Endothelial cell of umbilical vein (primary cell): ENCODE measurements around the gene LHX1. TPM values are rescaled to one million over a fixed set of nuclear protein-coding genes. Genes with fewer than 3 reads are reported as not detected.

Source experiments
- BruUV-seq: library from RNA; stranded (reverse); fragments of 400-500 nt; replicated peaks from 2 replicates; lab custom pipeline; 2021; lab: Mats Ljungman, UMichigan
- CTCF ChIA-PET: fragments of 300-600, 350-600 bp; sonication (Branson Sonifier 250); formaldehyde crosslinking; loops from one replicate; lab custom pipeline; 2021; ENCODE audit warnings: antibody characterized with exemption, inconsistent platforms; lab: Charles Lee
- POLR2A ChIA-PET: fragments of 300-600, 350-600 bp; sonication (Branson Sonifier 250); formaldehyde crosslinking; loops from one replicate; lab custom pipeline; 2021; ENCODE audit warnings: antibody characterized with exemption, inconsistent platforms; lab: Charles Lee
- DNase-seq: peaks from one replicate; pipeline ENCODE4 v3.0.0-alpha.2; 2011; ENCODE audit warnings: low read depth, low spot score
- FAIRE-seq: peaks from 2 replicates; lab custom pipeline; 2011; peaks lifted over from hg19 to GRCh38; lab: Jason Lieb, UNC
- H2AFZ ChIP-seq: 2 replicates; pipeline ENCODE4 v1.6.0; 2012; ENCODE audit warnings: low read depth, low read length, control low read depth, inconsistent platforms
- H3K27ac ChIP-seq: 2 replicates; pipeline ENCODE4 v1.5.1; 2011; ENCODE audit warnings: low read depth, mild to moderate bottlenecking, control low read depth, low read length, moderate library complexity; ENCODE audit not compliant: insufficient read depth
- H3K27me3 ChIP-seq, 2 experiments: 2 replicates each; pipeline versions ENCODE4 v1.6.0 to v1.6.1; 2011; ENCODE audit warnings: low read length in 2 of 2, mixed read lengths in 1 of 2; ENCODE audit not compliant: control insufficient read depth in 2 of 2, insufficient read depth in 2 of 2
- H3K36me3 ChIP-seq, 2 experiments: 2 replicates in 1 of 2; 3 replicates in 1 of 2; pipeline ENCODE4 v1.5.1; 2011; ENCODE audit warnings: low read length in 2 of 2, mild to moderate bottlenecking in 1 of 2, moderate library complexity in 1 of 2; ENCODE audit not compliant: control insufficient read depth in 2 of 2, insufficient read depth in 2 of 2; ENCODE audit errors: extremely low read depth in 1 of 2
- H3K4me1 ChIP-seq: 3 replicates; pipeline ENCODE4 v1.5.1; 2011; ENCODE audit warnings: mild to moderate bottlenecking, low read length; ENCODE audit not compliant: control insufficient read depth, insufficient read depth; ENCODE audit errors: extremely low read depth
- H3K4me2 ChIP-seq: 2 replicates; pipeline ENCODE4 v1.6.1; 2011; ENCODE audit warnings: low read length, control low read depth, mixed read lengths; ENCODE audit not compliant: insufficient read depth
- H3K4me3 ChIP-seq, 3 experiments: fragments of 200-600 bp in 1 of 3; sonication (generic), shearing (Covaris generic) in 1 of 3; replicated peaks in 1 of 3; 2 replicates each; pipeline ENCODE4 v1.5.1; 2011 to 2016; ENCODE audit warnings: control low read depth in 3 of 3, low read length in 3 of 3, mild to moderate bottlenecking in 2 of 3, inconsistent platforms in 1 of 3, low read depth in 1 of 3, moderate library complexity in 1 of 3; ENCODE audit not compliant: insufficient read depth in 1 of 3
- H3K79me2 ChIP-seq: 2 replicates; pipeline ENCODE4 v1.6.0; 2012; ENCODE audit warnings: low read length, inconsistent platforms; ENCODE audit not compliant: control insufficient read depth, insufficient read depth
- H3K9ac ChIP-seq: replicated peaks from 2 replicates; pipeline ENCODE3; 2011; ENCODE audit warnings: low read length, control low read depth; ENCODE audit not compliant: insufficient read depth; ENCODE audit errors: extremely low read depth
- H3K9me1 ChIP-seq: replicated peaks from 3 replicates; pipeline ENCODE4 v1.6.0; 2011; ENCODE audit warnings: mild to moderate bottlenecking, low read length; ENCODE audit not compliant: control insufficient read depth, insufficient read depth; ENCODE audit errors: extremely low read depth
- H3K9me3 ChIP-seq: replicated peaks from 2 replicates; pipeline ENCODE4 v1.5.1; 2012; ENCODE audit warnings: low read length, inconsistent platforms; ENCODE audit not compliant: control insufficient read depth, insufficient read depth
- H4K20me1 ChIP-seq: replicated peaks from 2 replicates; pipeline ENCODE3; 2011; ENCODE audit warnings: mild to moderate bottlenecking, low read length; ENCODE audit not compliant: control insufficient read depth, insufficient read depth; ENCODE audit errors: extremely low read depth
- CTCF ChIP-seq, 2 donors: IDR thresholded peaks; 1 replicate in 1 of 2; 2 replicates in 1 of 2; pipeline ENCODE4 v1.5.1; 2011; ENCODE audit warnings: low read length in 2 of 2, mild to moderate bottlenecking in 2 of 2, moderate library complexity in 2 of 2, control low read depth in 1 of 2, inconsistent platforms in 1 of 2, low read depth in 1 of 2; ENCODE audit not compliant: insufficient read depth in 1 of 2; ENCODE audit errors: extremely low read depth in 1 of 2
- EZH2 ChIP-seq: IDR thresholded peaks from 2 replicates; pipeline ENCODE4 v1.6.1; 2012; ENCODE audit warnings: borderline replicate concordance, low read depth, mild to moderate bottlenecking, moderate library complexity, low read length, inconsistent platforms; ENCODE audit not compliant: severe bottlenecking
- FOS ChIP-seq: IDR thresholded peaks from 2 replicates; pipeline ENCODE4 v1.6.1; 2011; ENCODE audit warnings: mild to moderate bottlenecking, low read length, moderate library complexity, borderline replicate concordance; ENCODE audit not compliant: insufficient read depth
- GATA2 ChIP-seq: IDR thresholded peaks from 2 replicates; pipeline ENCODE4 v1.7.0; 2011; ENCODE audit warnings: low read depth, mild to moderate bottlenecking, moderate library complexity, mixed read lengths, low read length; ENCODE audit not compliant: insufficient read length, insufficient read depth
- JUN ChIP-seq: IDR thresholded peaks from 2 replicates; pipeline ENCODE4 v1.6.1; 2011; ENCODE audit warnings: borderline replicate concordance, low read depth; ENCODE audit not compliant: insufficient read length, insufficient read depth
- MAX ChIP-seq: IDR thresholded peaks from 2 replicates; pipeline ENCODE4 v1.6.1; 2011; ENCODE audit not compliant: insufficient read depth, insufficient read length
- MYC ChIP-seq: IDR thresholded peaks from one replicate; pipeline ENCODE4 v1.6.1; 2011; ENCODE audit warnings: mild to moderate bottlenecking, low read depth, low read length
- POLR2A ChIP-seq: IDR thresholded peaks from 2 replicates; pipeline ENCODE4 v1.6.1; 2012; ENCODE audit warnings: low read depth, mild to moderate bottlenecking, control low read depth, low read length
- POLR2AphosphoS5 ChIP-seq: IDR thresholded peaks from 2 replicates; pipeline ENCODE4 v1.6.1; 2012; ENCODE audit warnings: low read depth, mild to moderate bottlenecking, control low read depth, low read length, moderate library complexity; ENCODE audit not compliant: insufficient read depth
- dilution Hi-C: fragments of 300-500 bp; cut with MboI; formaldehyde crosslinking; loops from one replicate; pipeline ENCODE4 v1.15.0; 2019; ENCODE audit warnings: low sequenced_read_pairs; ENCODE audit not compliant: extremely low pct_ligation_motif_present
- intact Hi-C: fragments of 100-400 bp; cut with micrococcal nuclease; formaldehyde crosslinking; loops from one replicate; pipeline ENCODE4 v1.10.0; 2022
- polyA plus RNA-seq, 4 experiments: library from polyadenylated mRNA; depleted of rRNA in 3 of 4; stranded (reverse) in 3 of 4; unstranded in 1 of 4; fragments of >200 nt; gene quantifications; 2 replicates each; pipeline versions ENCODE4 v1.2.1 to v1.2.3, GENCODE V29; 2011 to 2012; ENCODE audit warnings: missing spikeins in 1 of 4
- total RNA-seq: library from RNA; stranded (reverse); gene quantifications from 2 replicates; pipeline ENCODE4 v1.2.3, GENCODE V29; 2021

The LHX1 gene
- total and polyA plus RNA-seq, 2 donors (not counting 3 experiments of a cell fraction or from before 2014, with no cell fraction given) = not detected

- Histone ChIP-seq H3K36me3 (no peaks in the 10 kb centered on the region), H2AFZ (no peak overlapping the region), H3K4me1 (peaks cover 29% of the 10 kb centered on the region), H3K79me2 (peaks cover 3% of the 10 kb centered on the region), H3K4me2 (peak overlapping the region; percentile 72), H3K27me3 (no peaks in the 10 kb centered on the region), H4K20me1 (no peaks in the 10 kb centered on the region), H3K27ac (peak overlapping the region; percentile 25), H3K4me3 (no peak overlapping the region), H3K9ac (peak overlapping the region; percentile 39), H3K9me1 (no peaks in the 10 kb centered on the region), H3K9me3 (no peaks in the 10 kb centered on the region)
- intact Hi-C loops (no loop called here), dilution Hi-C loops (no loop called here)
- POLR2A ChIA-PET = no interaction called here
- CTCF ChIA-PET = interaction anchor here (0.9 to 1.2 kb wide), 6 partner anchors 9 to 239 kb away, joined by 3 to 8 read pairs (median 3); partner anchors contain the start of gene AATF
- FAIRE-seq (no peak), DNase-seq (peak; percentile 72)
- TF ChIP-seq POLR2AphosphoS5 = no peak
- TF ChIP-seq JUN = peak; percentile 13
- peak; percentile 43 for TF ChIP-seq GATA2
- no peak for TF ChIP-seq POLR2A
- peak; percentile 35 for TF ChIP-seq FOS
- BruUV-seq = no TSS peak
Observed at GRCh38 chr17:36979565-36979941, 42.3 kb downstream of the LHX1 start.

- Histone ChIP-seq H2AFZ (no peak overlapping the region), H3K9ac (no peak overlapping the region), H3K27ac (peak overlapping the region; percentile 25), H3K27me3 (no peaks in the 10 kb centered on the region), H3K4me3 (no peak overlapping the region), H3K9me1 (no peaks in the 10 kb centered on the region), H3K4me2 (peak overlapping the region; percentile 72), H3K79me2 (peaks cover 3% of the 10 kb centered on the region), H3K36me3 (no peaks in the 10 kb centered on the region), H3K9me3 (no peaks in the 10 kb centered on the region), H4K20me1 (no peaks in the 10 kb centered on the region), H3K4me1 (peaks cover 29% of the 10 kb centered on the region)
- no TSS peak for BruUV-seq
- no peak for FAIRE-seq
- intact Hi-C loops = no loop called here
- CTCF ChIA-PET = interaction anchor here (1.0 to 1.6 kb wide), 5 partner anchors 9 to 67 kb away, joined by 3 to 8 read pairs (median 3); partner anchors contain the start of gene AATF
- DNase-seq = peak; percentile 65
- dilution Hi-C loops = no loop called here
- no peak for TF ChIP-seq EZH2
- no peak for TF ChIP-seq GATA2
- TF ChIP-seq MYC = no peak
- TF ChIP-seq MAX = no peak
- no peak for TF ChIP-seq POLR2AphosphoS5
- TF ChIP-seq CTCF (IDR thresholded peaks at IDR 0.05; ENCODE audit: extremely low read depth in 1 of 2, insufficient read depth in 1 of 2, low read depth in 1 of 2, low read length in 2 of 2) = no peak
- no peak for TF ChIP-seq JUN
- no peak for TF ChIP-seq FOS
- no peak for TF ChIP-seq POLR2A
- POLR2A ChIA-PET = no interaction called here
Observed at GRCh38 chr17:36980280-36980761, 43.0 kb downstream of the LHX1 start.
